Measurements from ENCODE around the gene PSMD1.

DNA sequence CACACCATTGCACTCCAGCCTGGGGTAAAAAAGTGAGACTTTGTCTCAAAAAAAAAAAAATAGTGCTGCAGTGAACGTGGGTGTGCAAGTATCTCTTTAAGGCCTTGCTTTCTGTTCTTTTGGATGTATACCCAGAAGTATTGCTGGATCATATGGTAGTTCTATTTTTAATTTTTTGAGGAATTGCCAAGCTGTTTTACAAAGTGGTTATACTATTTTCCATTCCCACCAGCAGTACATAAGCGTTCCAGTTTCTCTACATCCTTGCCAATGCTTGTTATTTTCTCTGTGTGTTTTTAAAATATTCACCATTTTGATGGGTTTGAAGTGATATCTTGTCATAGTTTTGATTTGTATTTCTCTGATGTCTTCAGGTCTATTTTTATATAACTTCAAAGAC lies 154.8 kb downstream of the PSMD1 start:
- TF ChIP-seq, protein P1, sequence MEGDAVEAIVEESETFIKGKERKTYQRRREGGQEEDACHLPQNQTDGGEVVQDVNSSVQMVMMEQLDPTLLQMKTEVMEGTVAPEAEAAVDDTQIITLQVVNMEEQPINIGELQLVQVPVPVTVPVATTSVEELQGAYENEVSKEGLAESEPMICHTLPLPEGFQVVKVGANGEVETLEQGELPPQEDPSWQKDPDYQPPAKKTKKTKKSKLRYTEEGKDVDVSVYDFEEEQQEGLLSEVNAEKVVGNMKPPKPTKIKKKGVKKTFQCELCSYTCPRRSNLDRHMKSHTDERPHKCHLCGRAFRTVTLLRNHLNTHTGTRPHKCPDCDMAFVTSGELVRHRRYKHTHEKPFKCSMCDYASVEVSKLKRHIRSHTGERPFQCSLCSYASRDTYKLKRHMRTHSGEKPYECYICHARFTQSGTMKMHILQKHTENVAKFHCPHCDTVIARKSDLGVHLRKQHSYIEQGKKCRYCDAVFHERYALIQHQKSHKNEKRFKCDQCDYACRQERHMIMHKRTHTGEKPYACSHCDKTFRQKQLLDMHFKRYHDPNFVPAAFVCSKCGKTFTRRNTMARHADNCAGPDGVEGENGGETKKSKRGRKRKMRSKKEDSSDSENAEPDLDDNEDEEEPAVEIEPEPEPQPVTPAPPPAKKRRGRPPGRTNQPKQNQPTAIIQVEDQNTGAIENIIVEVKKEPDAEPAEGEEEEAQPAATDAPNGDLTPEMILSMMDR (IDR thresholded peaks at IDR 0.05) = no peak
- TF ChIP-seq POLR2A (IDR thresholded peaks at IDR 0.05) = no peak
- TF ChIP-seq EP300 (IDR thresholded peaks at IDR 0.05) = no peak
